Mesendoderm (in vitro differentiated cells): ENCODE results near the gene ATRIP.

Experiments used
- DNase-seq: peaks from one replicate; pipeline ENCODE4 v3.0.0; 2013
- H2AK5ac ChIP-seq: 2 replicates; pipeline ENCODE4 v1.6.1; 2013; ENCODE audit warnings: low read length, inconsistent platforms
- H2BK120ac ChIP-seq: 2 replicates; pipeline ENCODE4 v1.6.1; 2013; ENCODE audit warnings: low read depth, mild to moderate bottlenecking, low read length, moderate library complexity, mixed read lengths
- H2BK15ac ChIP-seq: replicated peaks from 2 replicates; pipeline ENCODE4 v1.6.1; 2013; ENCODE audit warnings: low read depth, mild to moderate bottlenecking, moderate library complexity
- H2BK5ac ChIP-seq: 2 replicates; pipeline ENCODE4 v1.6.1; 2013; ENCODE audit warnings: low read length, inconsistent platforms
- H3K18ac ChIP-seq: 2 replicates; pipeline ENCODE4 v1.6.1; 2013; ENCODE audit warnings: mild to moderate bottlenecking, low read length, mixed read lengths
- H3K23ac ChIP-seq: one replicate; pipeline ENCODE4 v1.6.1; 2013; ENCODE audit warnings: low read length
- H3K27ac ChIP-seq: 2 replicates; pipeline ENCODE4 v1.5.1; 2013; ENCODE audit warnings: low read depth, mild to moderate bottlenecking, inconsistent platforms, low read length, moderate library complexity
- H3K27me3 ChIP-seq: 2 replicates; pipeline ENCODE4 v1.6.1; 2013; ENCODE audit warnings: low read length, control low read depth, mild to moderate bottlenecking, inconsistent platforms; ENCODE audit not compliant: insufficient read depth, poor library complexity
- H3K36me3 ChIP-seq: 2 replicates; pipeline ENCODE4 v1.6.1; 2013; ENCODE audit warnings: low read length, inconsistent platforms; ENCODE audit not compliant: control insufficient read depth, insufficient read depth
- H3K4ac ChIP-seq: one replicate; pipeline ENCODE4 v1.6.1; 2013; ENCODE audit warnings: low read depth, mild to moderate bottlenecking, low read length, moderate library complexity
- H3K4me1 ChIP-seq: 2 replicates; pipeline ENCODE4 v1.6.1; 2013; ENCODE audit warnings: low read depth, low read length, inconsistent platforms; ENCODE audit not compliant: control insufficient read depth
- H3K4me2 ChIP-seq: 2 replicates; pipeline ENCODE4 v1.6.1; 2013; ENCODE audit warnings: low read length
- H3K4me3 ChIP-seq: 2 replicates; pipeline ENCODE4 v1.5.1; 2013; ENCODE audit warnings: mild to moderate bottlenecking, low read length
- H3K56ac ChIP-seq: one replicate; pipeline ENCODE4 v1.6.1; 2013; ENCODE audit warnings: low read length
- H3K79me1 ChIP-seq: 2 replicates; pipeline ENCODE4 v1.6.1; 2013; ENCODE audit warnings: low read length, inconsistent platforms
- H3K79me2 ChIP-seq: 2 replicates; pipeline ENCODE4 v1.6.1; 2013; ENCODE audit warnings: mild to moderate bottlenecking, low read length; ENCODE audit not compliant: control insufficient read depth, insufficient read depth
- H3K9ac ChIP-seq: 2 replicates; pipeline ENCODE4 v1.6.1; 2013; ENCODE audit warnings: low read length, inconsistent platforms
- H4K5ac ChIP-seq: one replicate; pipeline ENCODE4 v1.6.1; 2013; ENCODE audit warnings: low read length
- H4K8ac ChIP-seq: one replicate; pipeline ENCODE4 v1.6.1; 2013; ENCODE audit warnings: low read depth, mild to moderate bottlenecking, control low read depth, low read length, moderate library complexity
- WGBS: extraction: QIAGEN DNeasy Blood & Tissue Kit; methylation state at CpG from one replicate; pipeline ENCODE4 v1.1.7; 2013; ENCODE audit warnings: low lambda C conversion rate, missing lambda C conversion rate; ENCODE audit not compliant: insufficient coverage; ENCODE audit errors: extremely low coverage; 5-methylcytosine and 5-hydroxymethylcytosine counted together

Gene ATRIP

DNA sequence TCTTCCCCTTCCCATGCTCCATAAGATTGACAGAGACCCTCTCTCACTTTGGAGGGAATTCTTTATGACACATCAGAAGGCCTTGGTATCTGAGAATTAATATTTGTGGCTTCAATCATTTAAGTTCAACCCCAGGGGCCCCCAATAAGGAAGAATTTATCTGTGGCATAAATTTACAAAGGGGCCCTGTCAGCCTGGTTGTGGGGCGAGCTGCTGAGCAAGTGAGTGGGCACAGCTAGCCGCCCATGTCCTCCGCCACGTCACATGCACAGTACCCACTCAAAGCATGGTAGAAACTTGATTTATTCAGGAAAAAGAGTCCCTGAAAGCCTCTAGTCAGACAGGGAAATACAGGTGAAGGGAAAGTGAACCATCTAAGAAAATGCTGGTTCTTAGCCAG, 30.0 kb upstream of the ATRIP start:
- no CpG with 5 or more reads among the region's 4 CpGs for WGBS

DNA sequence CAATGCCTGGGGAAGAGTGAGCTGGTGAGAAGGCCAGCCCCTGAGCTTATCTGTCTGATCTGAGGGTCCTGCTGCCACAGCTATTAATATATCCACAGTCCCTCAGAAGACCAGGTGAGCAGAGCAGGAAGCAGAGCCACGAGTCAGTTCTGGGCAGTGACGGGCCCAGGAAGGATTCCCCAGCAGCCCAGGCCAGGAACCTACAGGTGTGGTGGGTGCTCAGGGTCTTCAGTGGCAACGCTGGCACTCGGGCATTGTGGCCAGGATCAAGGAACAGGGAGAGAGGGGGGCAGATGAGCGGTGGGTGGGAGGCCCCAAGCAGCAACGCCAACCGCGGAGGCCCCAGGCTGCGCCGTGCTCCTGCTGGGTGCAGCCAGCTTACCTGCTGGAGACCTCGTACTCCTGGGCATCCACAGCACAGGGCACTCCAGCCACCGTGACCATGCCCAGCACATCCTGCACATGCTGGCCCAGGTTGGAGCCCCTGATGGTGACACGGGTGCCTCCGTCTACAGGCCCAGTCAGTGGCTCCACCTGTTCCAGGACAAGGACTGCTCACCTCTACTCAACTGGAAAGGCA, 28.9 kb upstream of the ATRIP start:
- Histone ChIP-seq H3K36me3 (peaks cover 20% of the 10 kb centered on the region), H2BK120ac (no peak overlapping the region), H3K79me1 (peaks cover 6% of the 10 kb centered on the region), H3K4me3 (no peak overlapping the region), H3K56ac (no peak overlapping the region), H3K27ac (no peak overlapping the region), H3K4me2 (no peak overlapping the region), H4K8ac (no peak overlapping the region), H2AK5ac (no peak overlapping the region), H3K4ac (no peak overlapping the region), H3K18ac (no peak overlapping the region), H4K5ac (no peak overlapping the region), H3K4me1 (no peaks in the 10 kb centered on the region), H3K79me2 (no peaks in the 10 kb centered on the region), H3K23ac (no peak overlapping the region), H2BK5ac (no peak overlapping the region), H3K9ac (no peak overlapping the region), H2BK15ac (no peak overlapping the region), H3K27me3 (no peaks in the 10 kb centered on the region)
- no peak for DNase-seq
- no CpG with 5 or more reads among the region's 14 CpGs for WGBS

More for the DNA sequence above, 30.0 kb upstream of the ATRIP start:
- H3K79me1 ChIP-seq, result peaks cover 3% of the 10 kb centered on the region
- H2BK5ac ChIP-seq, result no peak overlapping the region
- no peak overlapping the region for H3K4me2 ChIP-seq
- no peak overlapping the region for H4K8ac ChIP-seq
- no peaks in the 10 kb centered on the region for H3K27me3 ChIP-seq
- H4K5ac ChIP-seq, result no peak overlapping the region
- H3K56ac ChIP-seq, result no peak overlapping the region
- H3K36me3 ChIP-seq, result peaks cover 22% of the 10 kb centered on the region
- no peak overlapping the region for H2BK15ac ChIP-seq
- H3K79me2 ChIP-seq, result no peaks in the 10 kb centered on the region
- no peak overlapping the region for H3K4me3 ChIP-seq
- no peak overlapping the region for H3K4ac ChIP-seq
- no peak overlapping the region for H3K9ac ChIP-seq
- no peak overlapping the region for H3K23ac ChIP-seq
- no peak overlapping the region for H3K18ac ChIP-seq
- no peak overlapping the region for H3K27ac ChIP-seq
- no peak overlapping the region for H2AK5ac ChIP-seq
- DNase-seq, result no peak
- H2BK120ac ChIP-seq, result no peak overlapping the region
- no peaks in the 10 kb centered on the region for H3K4me1 ChIP-seq

DNA sequence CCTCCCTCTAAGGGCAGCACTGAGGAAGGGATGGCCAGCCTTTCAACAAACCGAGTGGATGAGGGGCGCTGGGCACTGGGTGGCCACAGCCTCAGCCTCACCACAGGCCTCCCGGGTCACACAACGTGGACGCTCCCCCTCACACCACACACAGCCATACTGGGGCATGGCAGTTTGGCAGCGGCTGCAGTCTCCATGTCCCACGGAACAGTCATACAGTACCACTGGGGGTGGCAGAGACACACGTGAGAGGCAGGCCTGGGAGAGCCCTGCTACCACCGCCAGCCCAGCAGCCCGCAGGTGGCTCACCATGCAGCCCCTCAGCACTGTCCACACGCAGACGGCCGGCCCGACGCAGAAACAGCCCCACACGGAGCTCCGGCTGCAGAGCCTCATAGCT, 28.4 kb upstream of the ATRIP start:
- peaks cover 8% of the 10 kb centered on the region for H3K79me1 ChIP-seq
- no peak overlapping the region for H3K4ac ChIP-seq
- H3K4me1 ChIP-seq, result no peaks in the 10 kb centered on the region
- H3K18ac ChIP-seq, result no peak overlapping the region
- no peak overlapping the region for H4K8ac ChIP-seq
- H4K5ac ChIP-seq, result no peak overlapping the region
- no peak overlapping the region for H3K9ac ChIP-seq
- no peak overlapping the region for H3K27ac ChIP-seq
- no peak overlapping the region for H2BK15ac ChIP-seq
- no peak overlapping the region for H2BK120ac ChIP-seq
- H3K56ac ChIP-seq, result no peak overlapping the region
- H2AK5ac ChIP-seq, result no peak overlapping the region
- H3K27me3 ChIP-seq, result no peaks in the 10 kb centered on the region
- H3K79me2 ChIP-seq, result peaks cover 2% of the 10 kb centered on the region
- H3K36me3 ChIP-seq, result peaks cover 19% of the 10 kb centered on the region
- H3K4me2 ChIP-seq, result no peak overlapping the region
- no peak overlapping the region for H3K23ac ChIP-seq
- no CpG with 5 or more reads among the region's 17 CpGs for WGBS
- H2BK5ac ChIP-seq, result no peak overlapping the region
- no peak for DNase-seq
- no peak overlapping the region for H3K4me3 ChIP-seq

DNA sequence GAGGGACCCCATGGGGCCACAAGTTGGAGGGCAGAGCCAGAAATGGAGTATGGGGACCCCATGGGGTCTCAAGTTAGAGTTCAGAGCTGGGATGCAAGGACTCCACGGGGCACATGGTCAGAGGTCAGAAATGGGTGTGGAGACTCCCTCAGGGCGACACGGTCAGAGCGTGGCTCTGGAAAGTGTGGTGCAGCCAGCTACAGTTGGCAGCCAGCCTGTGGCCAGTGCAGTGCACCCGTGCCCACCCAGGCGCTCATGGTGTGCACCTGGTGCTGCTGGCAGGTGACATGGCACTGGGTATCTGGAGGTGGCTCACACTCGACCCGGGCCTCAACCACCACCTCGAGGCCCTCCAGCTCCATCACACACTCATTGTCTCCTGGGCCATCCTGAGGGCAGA, 27.9 kb upstream of the ATRIP start:
- Histone ChIP-seq H3K23ac (no peak overlapping the region), H2AK5ac (no peak overlapping the region), H2BK120ac (no peak overlapping the region)

DNA sequence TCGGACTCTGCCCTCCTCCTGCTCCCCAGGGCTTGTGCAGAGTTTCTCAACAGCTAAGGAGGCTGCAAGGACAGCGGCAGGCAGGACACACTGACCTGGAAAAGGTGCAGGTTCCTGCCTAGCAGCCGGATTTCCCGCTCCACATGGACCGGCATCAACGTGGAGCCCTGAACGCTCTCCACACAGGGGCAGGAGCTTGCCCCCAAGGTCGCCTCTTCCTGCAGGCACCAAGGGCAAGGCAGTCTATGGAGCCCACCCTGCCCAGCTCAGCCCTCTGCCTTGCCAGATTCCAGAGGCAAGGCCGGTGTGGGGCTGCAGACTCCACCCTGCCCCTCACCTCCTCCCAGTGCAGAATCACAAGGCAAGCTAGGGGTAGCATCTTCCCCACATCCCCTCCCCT, 27.4 kb upstream of the ATRIP start:
- Histone ChIP-seq H3K56ac (no peak overlapping the region), H4K5ac (no peak overlapping the region), H2BK120ac (no peak overlapping the region), H3K23ac (no peak overlapping the region), H2BK15ac (no peak overlapping the region), H3K27me3 (no peaks in the 10 kb centered on the region), H3K79me1 (peaks cover 8% of the 10 kb centered on the region), H2AK5ac (no peak overlapping the region), H3K4me2 (no peak overlapping the region), H3K4me3 (no peak overlapping the region), H3K4me1 (no peaks in the 10 kb centered on the region), H4K8ac (no peak overlapping the region), H3K36me3 (peaks cover 17% of the 10 kb centered on the region), H3K9ac (no peak overlapping the region), H3K4ac (no peak overlapping the region), H3K18ac (no peak overlapping the region), H3K79me2 (peaks cover 8% of the 10 kb centered on the region), H3K27ac (no peak overlapping the region), H2BK5ac (no peak overlapping the region)
- no peak for DNase-seq
- WGBS, result no CpG with 5 or more reads among the region's 9 CpGs

More for the DNA sequence above, 27.9 kb upstream of the ATRIP start:
- H3K18ac ChIP-seq, result no peak overlapping the region
- peaks cover 8% of the 10 kb centered on the region for H3K79me1 ChIP-seq
- no peak for DNase-seq
- peaks cover 19% of the 10 kb centered on the region for H3K36me3 ChIP-seq
- WGBS, result no CpG with 5 or more reads among the region's 9 CpGs
- no peak overlapping the region for H2BK5ac ChIP-seq
- no peak overlapping the region for H3K4ac ChIP-seq
- no peaks in the 10 kb centered on the region for H3K27me3 ChIP-seq
- H3K56ac ChIP-seq, result no peak overlapping the region
- no peak overlapping the region for H3K9ac ChIP-seq
- H4K8ac ChIP-seq, result no peak overlapping the region
- H4K5ac ChIP-seq, result no peak overlapping the region
- peaks cover 4% of the 10 kb centered on the region for H3K79me2 ChIP-seq
- no peak overlapping the region for H2BK15ac ChIP-seq
- no peak overlapping the region for H3K27ac ChIP-seq
- no peak overlapping the region for H3K4me3 ChIP-seq
- no peaks in the 10 kb centered on the region for H3K4me1 ChIP-seq
- H3K4me2 ChIP-seq, result no peak overlapping the region

DNA sequence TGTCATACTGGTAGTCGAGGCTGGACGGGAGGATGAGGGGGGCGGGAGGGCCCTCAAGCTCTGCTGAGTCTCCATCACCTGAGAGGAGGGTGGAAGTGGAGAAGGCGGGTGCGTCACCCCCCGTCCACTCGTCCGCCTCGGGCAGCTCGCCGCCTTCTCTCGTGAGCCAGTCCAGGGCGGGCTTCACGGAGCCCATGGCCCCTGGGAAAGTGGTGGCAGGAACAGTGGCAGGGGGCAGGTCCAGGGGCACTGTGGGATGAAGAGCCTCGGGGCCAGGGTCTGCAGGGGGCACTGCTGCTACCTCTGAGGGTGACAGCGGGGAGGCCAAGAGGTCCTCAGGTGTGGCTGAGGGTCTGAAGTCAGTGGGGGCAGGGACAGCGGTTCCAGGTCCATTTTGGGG, 26.9 kb upstream of the ATRIP start:
- no peak overlapping the region for H2BK5ac ChIP-seq
- H4K8ac ChIP-seq, result no peak overlapping the region
- H3K27me3 ChIP-seq, result no peaks in the 10 kb centered on the region
- no peak overlapping the region for H2BK120ac ChIP-seq
- H3K27ac ChIP-seq, result no peak overlapping the region
- no peaks in the 10 kb centered on the region for H3K4me1 ChIP-seq
- H4K5ac ChIP-seq, result no peak overlapping the region
- no peak overlapping the region for H3K18ac ChIP-seq
- H3K79me2 ChIP-seq, result peaks cover 13% of the 10 kb centered on the region
- no peak for DNase-seq
- H2BK15ac ChIP-seq, result no peak overlapping the region
- H2AK5ac ChIP-seq, result no peak overlapping the region
- H3K4ac ChIP-seq, result no peak overlapping the region
- no peak overlapping the region for H3K23ac ChIP-seq
- H3K79me1 ChIP-seq, result peaks cover 12% of the 10 kb centered on the region
- no peak overlapping the region for H3K56ac ChIP-seq
- H3K4me2 ChIP-seq, result no peak overlapping the region
- WGBS, result no CpG with 5 or more reads among the region's 17 CpGs
- H3K36me3 ChIP-seq, result peaks cover 16% of the 10 kb centered on the region
- no peak overlapping the region for H3K4me3 ChIP-seq
- no peak overlapping the region for H3K9ac ChIP-seq
